Fibroblast of mammary gland (primary cell): ENCODE measurements around the gene CYLD.

Experiments used
- DNase-seq: peaks from one replicate; pipeline ENCODE4 v3.0.0-alpha.2; 2010; ENCODE audit warnings: low read depth
- H3K4me3 ChIP-seq: 2 replicates; pipeline ENCODE4 v1.5.1; 2011; ENCODE audit warnings: low read depth, mild to moderate bottlenecking, low read length, moderate library complexity; ENCODE audit not compliant: control insufficient read depth
- TF ChIP-seq, protein P1 (sequence below): conservative IDR thresholded peaks from 2 replicates; pipeline ENCODE4 v1.5.1; 2011; ENCODE audit warnings: low read depth, low read length, inconsistent platforms; ENCODE audit not compliant: control insufficient read depth, insufficient read depth

The CYLD gene

DNA sequence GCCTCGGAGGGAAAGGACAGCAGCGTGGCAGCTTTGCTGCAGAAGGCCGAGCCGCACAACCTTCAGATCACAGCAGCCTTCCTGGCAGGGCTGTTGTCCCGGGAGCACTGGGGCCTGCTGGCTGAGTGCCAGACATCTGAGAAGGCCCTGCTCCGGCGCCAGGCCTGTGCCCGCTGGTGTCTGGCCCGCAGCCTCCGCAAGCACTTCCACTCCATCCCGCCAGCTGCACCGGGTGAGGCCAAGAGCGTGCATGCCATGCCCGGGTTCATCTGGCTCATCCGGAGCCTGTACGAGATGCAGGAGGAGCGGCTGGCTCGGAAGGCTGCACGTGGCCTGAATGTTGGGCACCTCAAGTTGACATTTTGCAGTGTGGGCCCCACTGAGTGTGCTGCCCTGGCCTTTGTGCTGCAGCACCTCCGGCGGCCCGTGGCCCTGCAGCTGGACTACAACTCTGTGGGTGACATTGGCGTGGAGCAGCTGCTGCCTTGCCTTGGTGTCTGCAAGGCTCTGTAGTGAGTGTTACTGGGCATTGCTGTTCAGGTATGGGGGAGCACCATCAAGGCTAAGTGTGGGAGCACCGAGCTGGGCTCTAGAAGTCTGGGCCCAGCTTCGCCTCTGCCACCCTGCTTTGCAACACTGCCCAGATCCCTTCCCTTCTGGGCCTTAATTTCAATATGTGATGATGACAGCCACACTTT lies 29.9 kb upstream of the CYLD start:
- no peak overlapping the region for H3K4me3 ChIP-seq
- TF ChIP-seq, protein P1, sequence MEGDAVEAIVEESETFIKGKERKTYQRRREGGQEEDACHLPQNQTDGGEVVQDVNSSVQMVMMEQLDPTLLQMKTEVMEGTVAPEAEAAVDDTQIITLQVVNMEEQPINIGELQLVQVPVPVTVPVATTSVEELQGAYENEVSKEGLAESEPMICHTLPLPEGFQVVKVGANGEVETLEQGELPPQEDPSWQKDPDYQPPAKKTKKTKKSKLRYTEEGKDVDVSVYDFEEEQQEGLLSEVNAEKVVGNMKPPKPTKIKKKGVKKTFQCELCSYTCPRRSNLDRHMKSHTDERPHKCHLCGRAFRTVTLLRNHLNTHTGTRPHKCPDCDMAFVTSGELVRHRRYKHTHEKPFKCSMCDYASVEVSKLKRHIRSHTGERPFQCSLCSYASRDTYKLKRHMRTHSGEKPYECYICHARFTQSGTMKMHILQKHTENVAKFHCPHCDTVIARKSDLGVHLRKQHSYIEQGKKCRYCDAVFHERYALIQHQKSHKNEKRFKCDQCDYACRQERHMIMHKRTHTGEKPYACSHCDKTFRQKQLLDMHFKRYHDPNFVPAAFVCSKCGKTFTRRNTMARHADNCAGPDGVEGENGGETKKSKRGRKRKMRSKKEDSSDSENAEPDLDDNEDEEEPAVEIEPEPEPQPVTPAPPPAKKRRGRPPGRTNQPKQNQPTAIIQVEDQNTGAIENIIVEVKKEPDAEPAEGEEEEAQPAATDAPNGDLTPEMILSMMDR, result no peak
- no peak for DNase-seq

DNA sequence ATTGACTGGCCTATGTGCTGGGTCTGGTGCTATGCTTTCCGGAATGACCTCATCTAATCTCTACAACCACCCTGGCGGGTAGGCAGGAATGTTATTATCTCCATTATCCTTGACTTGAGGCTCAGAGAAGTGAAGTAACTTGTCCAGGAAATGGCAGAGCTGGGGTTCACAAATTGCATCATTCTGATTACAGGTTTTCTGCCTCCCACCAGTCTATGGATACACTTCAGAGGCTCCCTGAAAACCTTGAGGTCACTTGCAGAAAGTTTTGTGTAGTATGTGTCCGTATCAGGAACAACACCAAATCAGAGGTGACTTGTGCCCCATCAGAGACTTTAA lies 29.4 kb upstream of the CYLD start:
- no peak overlapping the region for H3K4me3 ChIP-seq
- TF ChIP-seq, protein P1, result no peak
- DNase-seq, result no peak

DNA sequence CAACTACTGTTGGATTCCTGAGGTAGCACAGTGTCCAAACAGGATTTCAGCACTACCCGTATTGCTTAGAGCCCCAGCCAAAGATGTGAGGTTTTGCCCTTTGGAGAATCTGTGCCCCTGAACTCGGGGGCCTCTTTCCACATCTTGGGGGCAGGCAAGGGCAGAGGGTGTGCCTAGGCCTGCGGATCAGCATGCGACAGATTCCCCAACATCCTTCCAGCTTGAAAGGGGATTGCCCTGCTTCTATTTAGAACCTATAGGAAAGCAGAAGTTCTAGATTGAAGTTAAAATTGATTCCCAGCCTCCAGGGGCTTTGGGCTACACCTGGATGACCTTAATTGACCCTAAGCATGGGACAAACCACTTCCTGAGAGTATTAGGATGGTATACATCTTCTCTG lies 28.9 kb upstream of the CYLD start:
- TF ChIP-seq, protein P1, result no peak
- DNase-seq, result no peak
- H3K4me3 ChIP-seq, result no peak overlapping the region

DNA sequence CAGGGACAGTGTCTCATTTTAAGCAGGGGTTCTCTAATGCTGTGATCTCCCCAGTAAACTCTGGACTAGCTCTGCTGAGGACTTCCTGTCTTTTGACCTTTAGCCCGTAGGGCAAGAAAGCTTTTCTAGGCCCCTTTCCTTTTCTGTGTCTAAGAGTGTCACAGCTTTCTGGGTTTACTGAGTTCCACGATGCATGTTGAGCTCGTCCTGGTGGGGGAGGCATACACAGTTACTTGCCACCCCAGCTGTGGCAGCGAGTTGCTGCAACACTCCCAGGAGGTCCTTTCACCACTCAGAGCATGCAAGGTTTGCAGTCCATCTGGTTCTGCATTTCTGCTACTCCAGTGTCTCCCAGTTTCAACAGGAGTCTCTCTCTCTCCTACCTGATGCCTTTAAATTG lies 24.8 kb upstream of the CYLD start:
- H3K4me3 ChIP-seq, result no peak overlapping the region
- TF ChIP-seq, protein P1, result no peak
- DNase-seq, result no peak

DNA sequence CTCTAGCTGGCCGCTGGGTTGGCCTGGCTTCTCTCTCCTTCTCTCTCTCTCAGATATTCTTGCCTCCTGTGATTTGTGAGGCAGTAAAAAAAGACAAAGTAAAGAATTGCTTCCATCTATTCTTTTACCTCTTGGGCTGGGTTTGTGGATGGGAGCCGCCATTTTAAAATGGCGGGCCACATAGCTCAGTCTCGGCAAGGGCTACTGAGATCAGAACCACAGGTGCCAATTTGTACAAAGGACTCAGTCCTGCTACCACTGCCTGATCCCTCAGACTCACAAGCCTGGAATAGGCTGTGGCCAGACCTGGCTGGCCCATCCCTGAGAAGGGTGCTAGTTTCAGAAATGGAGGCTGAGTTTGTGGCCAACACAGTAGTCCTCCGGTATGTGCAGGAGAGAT lies 24.4 kb upstream of the CYLD start:
- no peak for DNase-seq
- TF ChIP-seq, protein P1, result no peak
- H3K4me3 ChIP-seq, result no peak overlapping the region

DNA sequence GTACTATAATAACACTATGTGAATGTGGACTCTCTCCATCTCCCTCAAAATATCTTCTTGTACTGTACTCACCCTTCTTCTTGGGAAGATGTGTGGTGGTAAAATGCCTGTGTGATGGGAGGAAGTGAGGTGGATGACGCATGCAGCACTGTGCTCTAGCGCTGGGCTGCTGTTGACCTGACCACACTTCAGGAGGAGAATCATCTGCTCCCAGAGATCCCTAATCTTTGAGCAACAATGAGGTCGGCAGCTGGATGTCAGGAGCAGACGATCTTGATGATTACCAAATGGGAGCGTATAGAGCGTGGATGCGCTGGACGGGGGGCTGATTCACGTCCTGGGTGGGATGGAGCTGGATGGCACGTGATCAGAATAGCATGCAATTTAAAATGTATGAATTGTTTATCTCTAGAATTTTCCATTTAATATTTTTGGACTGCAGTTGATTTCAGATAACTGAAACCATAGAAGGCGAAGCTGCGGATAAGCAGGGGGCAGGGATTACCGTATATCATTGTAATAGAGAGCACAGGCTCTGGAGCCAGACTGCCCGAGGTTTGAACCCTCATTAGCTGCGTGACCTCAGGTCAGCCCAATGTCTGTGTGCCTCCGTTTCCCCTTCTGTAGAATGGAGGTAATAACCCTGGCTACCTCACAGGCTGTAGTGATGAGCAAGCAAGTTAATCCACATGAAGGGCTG lies 23.7 kb upstream of the CYLD start:
- H3K4me3 ChIP-seq, result no peak overlapping the region
- TF ChIP-seq, protein P1, result no peak

More for the DNA sequence above, 23.7 kb upstream of the CYLD start:
- peak; percentile 70 for DNase-seq
